OCI-LY7 (cell line): ENCODE measurements around the gene KRT35.

ENCODE experiments used
- EZH2phosphoT487 ChIP-seq: fragments of 200-600 bp; sonication (generic); IDR thresholded peaks from 2 replicates; pipeline ENCODE4 v1.6.1; 2018; ENCODE audit warnings: low read depth, borderline replicate concordance, mild to moderate bottlenecking, mixed run types, antibody characterized with exemption, low read length, moderate library complexity, mixed read lengths
- TF ChIP-seq, protein P1 (sequence below): fragments of 200-600 bp; sonication (generic); conservative IDR thresholded peaks from 2 replicates; pipeline ENCODE4 v1.5.1; 2014; ENCODE audit warnings: mild to moderate bottlenecking, antibody characterized with exemption, low read length, moderate library complexity, mixed read lengths

- TF ChIP-seq, protein P1, sequence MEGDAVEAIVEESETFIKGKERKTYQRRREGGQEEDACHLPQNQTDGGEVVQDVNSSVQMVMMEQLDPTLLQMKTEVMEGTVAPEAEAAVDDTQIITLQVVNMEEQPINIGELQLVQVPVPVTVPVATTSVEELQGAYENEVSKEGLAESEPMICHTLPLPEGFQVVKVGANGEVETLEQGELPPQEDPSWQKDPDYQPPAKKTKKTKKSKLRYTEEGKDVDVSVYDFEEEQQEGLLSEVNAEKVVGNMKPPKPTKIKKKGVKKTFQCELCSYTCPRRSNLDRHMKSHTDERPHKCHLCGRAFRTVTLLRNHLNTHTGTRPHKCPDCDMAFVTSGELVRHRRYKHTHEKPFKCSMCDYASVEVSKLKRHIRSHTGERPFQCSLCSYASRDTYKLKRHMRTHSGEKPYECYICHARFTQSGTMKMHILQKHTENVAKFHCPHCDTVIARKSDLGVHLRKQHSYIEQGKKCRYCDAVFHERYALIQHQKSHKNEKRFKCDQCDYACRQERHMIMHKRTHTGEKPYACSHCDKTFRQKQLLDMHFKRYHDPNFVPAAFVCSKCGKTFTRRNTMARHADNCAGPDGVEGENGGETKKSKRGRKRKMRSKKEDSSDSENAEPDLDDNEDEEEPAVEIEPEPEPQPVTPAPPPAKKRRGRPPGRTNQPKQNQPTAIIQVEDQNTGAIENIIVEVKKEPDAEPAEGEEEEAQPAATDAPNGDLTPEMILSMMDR: no peak
- no peak for TF ChIP-seq EZH2phosphoT487
These were observed 40.0 kb upstream of the KRT35 start for GRCh38 chr17:41520821-41521521.
